GM21423 (cell line): Measurements from ENCODE around the gene RINL.
"Not testable (repeated sequence)": the region's sequence is repeated elsewhere in the genome, so short reads cannot be mapped to it uniquely, and the experiment has no call there.

Source experiments
- ATAC-seq: cut with Tn5 transposase; IDR thresholded peaks from one replicate; pipeline ENCODE4 v1.9.1; 2021; ENCODE audit warnings: mild to moderate bottlenecking, moderate library complexity; ENCODE audit not compliant: unreplicated experiment

RINL gene

GRCh38 chr19:38905620-38906019 is 27.5 kb upstream of the RINL start:
- no peak for ATAC-seq

DNA sequence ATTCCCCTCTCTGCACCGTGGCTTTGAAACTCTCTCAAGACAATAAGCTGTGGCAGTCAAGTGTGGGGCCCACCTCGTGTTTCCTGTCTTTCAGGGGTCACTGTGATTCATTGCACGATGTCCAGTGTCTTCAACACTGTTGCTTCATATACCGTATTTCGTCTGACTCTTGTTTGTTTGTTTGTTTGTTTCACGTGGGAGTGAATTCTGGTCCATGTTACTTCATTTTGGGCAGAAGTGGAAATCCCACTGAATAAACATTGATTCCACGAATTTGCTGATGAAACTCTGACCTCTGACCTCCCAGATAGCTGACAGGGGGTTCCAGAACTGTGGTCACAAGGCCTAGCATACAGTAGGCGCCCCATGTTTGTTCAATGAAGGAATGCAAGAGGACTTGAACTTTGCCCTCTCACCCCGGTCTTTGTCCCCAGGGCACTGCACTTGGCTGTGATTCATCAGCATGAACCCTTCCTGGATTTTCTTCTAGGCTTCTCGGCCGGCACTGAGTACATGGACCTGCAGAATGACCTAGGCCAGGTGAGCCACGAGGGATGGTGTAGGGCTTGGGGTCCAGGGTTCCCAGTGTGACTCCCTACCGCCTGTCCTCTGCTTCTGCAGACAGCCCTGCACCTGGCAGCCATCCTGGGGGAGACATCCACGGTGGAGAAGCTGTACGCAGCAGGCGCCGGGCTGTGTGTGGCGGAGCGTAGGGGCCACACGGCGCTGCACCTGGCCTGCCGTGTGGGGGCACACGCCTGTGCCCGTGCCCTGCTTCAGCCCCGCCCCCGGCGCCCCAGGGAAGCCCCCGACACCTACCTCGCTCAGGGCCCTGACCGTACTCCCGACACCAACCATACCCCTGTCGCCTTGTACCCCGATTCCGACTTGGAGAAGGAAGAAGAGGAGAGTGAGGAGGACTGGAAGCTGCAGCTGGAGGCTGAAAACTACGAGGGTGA is 26.8 kb upstream of the RINL start:
- no peak for ATAC-seq

- no peak for ATAC-seq
Observed at GRCh38 chr19:38901683-38902082, 23.6 kb upstream of the RINL start.

DNA sequence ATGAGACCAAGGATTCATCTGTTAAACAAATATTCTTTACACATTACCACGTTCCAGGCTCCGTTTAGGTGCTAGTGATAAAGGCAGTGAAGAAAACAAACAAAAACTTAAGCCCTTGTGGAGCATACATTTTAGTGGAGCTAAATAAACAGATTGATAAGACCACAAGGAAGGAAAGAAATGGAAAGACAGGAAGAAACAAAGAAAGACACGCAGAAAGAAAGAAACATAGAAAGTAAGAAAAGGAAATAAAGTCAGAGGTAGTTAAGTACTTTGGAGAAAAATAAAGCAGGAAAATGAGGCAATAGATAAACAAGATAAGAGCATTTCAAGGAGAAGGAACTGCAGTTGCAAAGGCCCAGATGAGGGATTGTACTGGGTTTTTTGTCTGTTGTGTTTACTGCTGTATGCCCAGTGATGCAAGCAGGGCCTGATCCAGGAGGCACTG is 22.7 kb upstream of the RINL start:
- ATAC-seq = no peak

- ATAC-seq = no peak
Observed at GRCh38 chr19:38900202-38900629, 22.1 kb upstream of the RINL start.

DNA sequence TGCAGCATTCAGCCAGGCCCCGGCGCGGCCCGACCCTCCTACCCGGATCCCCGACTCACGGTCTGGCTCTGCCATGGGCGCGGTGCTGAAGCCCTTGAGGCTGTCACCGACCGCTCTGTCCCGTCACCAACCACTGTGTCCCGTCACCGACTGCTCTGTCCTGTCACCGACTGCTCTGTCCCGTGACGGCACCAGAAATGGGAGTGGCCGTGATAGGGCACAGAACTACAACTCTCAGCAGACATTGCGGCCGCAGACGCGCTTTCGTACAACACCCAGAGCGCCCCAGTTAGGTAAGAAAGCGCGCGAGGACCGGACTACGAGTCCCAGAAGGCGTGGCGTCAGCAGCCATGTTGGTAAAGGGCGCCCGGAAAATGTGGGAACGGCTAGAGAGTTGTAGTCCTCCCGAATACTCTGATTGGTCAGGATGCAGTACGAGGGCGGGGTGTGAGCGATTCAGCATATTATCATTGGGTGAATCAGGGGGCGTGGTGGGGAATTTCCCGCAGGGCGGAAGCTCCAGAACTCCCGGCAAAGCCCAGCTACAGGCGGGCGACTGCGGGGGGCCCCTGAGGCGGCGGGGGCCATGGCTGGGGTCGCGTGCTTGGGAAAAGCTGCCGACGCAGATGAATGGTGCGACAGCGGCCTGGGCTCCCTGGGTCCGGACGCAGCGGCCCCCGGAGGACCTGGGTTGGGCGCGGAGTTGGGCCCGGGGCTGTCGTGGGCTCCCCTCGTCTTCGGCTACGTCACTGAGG is 21.5 kb upstream of the RINL start, which contains the start of the genes NFKBIB and SIRT2:
Gene NFKBIB (plus strand): TSS at position 523 of the 755 bp plus-strand sequence. CDS start 64 bp downstream, at position 587.
Gene SIRT2 (minus strand): TSS at position 172 of the 755 bp plus-strand sequence. CDS start 97 bp downstream, at position 75.
- ATAC-seq = peak; percentile 91

- no peak for ATAC-seq
Observed at GRCh38 chr19:38898788-38899446, 20.8 kb upstream of the RINL start.

DNA sequence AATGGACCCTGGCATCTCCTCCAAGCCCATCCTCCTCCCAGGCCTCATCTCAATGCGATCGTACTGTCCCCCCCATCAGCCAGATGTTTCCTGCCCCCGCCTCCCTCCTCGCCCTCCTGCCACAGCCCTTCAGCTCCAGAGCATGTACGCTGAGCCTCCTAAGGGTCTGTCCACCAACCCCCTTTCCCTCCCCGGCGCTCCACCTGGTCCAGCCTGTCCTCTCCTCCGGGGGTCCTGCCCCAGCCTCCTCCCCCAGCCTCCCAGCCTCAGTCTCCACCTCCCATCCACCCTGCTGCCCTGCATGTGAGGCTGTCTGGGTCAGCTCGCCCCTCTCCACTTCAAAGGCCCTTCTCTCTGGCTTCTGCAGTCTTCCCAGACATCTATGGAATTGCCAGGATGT is 16.9 kb upstream of the RINL start:
- ATAC-seq = no peak

- no peak for ATAC-seq
Observed at GRCh38 chr19:38893341-38893771, 15.3 kb upstream of the RINL start.

GRCh38 chr19:38892841-38893240 is 14.8 kb upstream of the RINL start:
- no peak for ATAC-seq

DNA sequence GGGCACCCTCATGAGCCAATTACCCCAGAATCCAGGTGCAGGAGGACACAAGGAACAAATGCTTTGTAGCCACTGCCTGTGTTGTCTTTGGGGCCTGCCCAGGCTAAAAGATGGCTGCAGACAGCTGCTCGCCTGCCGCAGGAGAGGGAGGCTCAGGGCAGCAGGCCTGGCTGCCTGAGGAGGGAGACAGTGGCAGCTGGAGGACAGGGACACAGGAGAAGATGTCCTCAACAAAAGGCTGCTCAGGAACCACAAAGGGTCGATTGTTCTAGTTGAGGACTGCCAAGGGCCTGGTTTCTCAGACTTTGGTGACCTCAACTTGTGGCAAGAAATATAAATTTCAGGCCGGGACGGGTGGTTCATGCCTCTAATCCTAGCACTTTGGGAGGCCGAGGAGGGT is 13.7 kb upstream of the RINL start:
- ATAC-seq = no peak

GRCh38 chr19:38890686-38891085 is 12.6 kb upstream of the RINL start:
- no peak for ATAC-seq

DNA sequence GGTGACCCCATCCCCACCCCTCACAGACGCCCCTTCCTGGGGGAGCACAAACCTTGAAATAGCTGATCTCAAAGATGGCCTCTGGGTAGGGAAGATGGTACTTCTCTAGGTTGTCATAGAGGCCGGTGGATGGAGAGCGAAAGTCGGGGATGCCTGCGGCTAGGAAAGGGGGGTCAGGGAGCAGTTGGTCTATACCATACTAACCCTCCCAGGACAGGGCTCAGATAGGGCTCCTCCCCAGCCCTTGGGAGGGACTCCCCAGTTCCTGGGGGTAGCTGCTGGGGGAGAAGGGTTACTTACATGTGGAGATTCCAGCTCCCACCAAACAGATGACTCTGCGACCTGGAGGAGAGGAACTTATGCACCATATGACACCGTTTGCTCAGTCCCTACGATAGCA is 11.7 kb upstream of the RINL start:
- no peak for ATAC-seq

- no peak for ATAC-seq
Observed at GRCh38 chr19:38888876-38889275, 10.8 kb upstream of the RINL start.

- not testable (repeated sequence) for ATAC-seq
Observed at GRCh38 chr19:38884691-38885090, 6.6 kb upstream of the RINL start.

DNA sequence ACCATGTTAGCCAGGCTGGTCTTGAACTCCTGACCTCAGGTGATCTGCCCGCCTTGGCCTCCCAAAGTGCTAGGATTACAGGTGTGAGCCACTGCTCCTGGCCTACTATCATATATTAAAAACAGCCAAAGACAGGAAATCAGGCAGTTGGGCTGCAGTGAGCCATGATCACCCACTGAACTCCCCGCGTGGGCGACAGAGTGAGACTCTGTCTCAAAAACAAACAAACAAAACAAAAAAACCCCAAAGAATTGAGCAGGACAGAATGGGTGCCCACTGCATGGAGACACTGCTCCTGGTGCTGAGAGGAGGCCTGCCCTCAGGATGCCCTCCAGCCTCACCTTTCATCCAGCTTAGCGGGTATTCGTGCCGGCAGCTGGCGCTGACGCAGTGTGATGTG is 5.2 kb upstream of the RINL start:
- no peak for ATAC-seq

- ATAC-seq = no peak
Observed at GRCh38 chr19:38880882-38881609, 3.0 kb upstream of the RINL start.

GRCh38 chr19:38880076-38880881 is 2.2 kb upstream of the RINL start:
- no peak for ATAC-seq

DNA sequence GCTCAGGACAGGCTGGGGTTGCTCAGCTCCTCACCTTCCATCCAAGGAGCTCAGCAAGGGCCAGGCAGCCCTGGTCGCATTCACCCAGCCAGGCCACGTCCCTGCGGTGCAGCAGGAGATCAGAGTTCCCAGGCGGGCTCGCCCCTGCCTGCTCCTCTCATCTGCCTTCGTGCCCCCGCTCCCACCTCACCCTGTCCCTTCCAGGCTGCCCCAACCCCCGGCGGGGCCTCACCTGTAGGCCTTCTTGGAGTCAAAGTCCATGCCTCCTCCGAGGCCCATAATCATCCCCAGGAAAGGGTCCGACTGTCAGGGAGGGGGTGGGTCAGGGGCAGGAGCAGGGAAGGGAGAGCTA is 1.3 kb upstream of the RINL start:
- no peak for ATAC-seq
